ENCODE data around the gene KANSL1.
"Not testable (repeated sequence)": the region's sequence is repeated elsewhere in the genome, so short reads cannot be mapped to it uniquely, and the experiment has no call there.

Gene KANSL1, protein sequence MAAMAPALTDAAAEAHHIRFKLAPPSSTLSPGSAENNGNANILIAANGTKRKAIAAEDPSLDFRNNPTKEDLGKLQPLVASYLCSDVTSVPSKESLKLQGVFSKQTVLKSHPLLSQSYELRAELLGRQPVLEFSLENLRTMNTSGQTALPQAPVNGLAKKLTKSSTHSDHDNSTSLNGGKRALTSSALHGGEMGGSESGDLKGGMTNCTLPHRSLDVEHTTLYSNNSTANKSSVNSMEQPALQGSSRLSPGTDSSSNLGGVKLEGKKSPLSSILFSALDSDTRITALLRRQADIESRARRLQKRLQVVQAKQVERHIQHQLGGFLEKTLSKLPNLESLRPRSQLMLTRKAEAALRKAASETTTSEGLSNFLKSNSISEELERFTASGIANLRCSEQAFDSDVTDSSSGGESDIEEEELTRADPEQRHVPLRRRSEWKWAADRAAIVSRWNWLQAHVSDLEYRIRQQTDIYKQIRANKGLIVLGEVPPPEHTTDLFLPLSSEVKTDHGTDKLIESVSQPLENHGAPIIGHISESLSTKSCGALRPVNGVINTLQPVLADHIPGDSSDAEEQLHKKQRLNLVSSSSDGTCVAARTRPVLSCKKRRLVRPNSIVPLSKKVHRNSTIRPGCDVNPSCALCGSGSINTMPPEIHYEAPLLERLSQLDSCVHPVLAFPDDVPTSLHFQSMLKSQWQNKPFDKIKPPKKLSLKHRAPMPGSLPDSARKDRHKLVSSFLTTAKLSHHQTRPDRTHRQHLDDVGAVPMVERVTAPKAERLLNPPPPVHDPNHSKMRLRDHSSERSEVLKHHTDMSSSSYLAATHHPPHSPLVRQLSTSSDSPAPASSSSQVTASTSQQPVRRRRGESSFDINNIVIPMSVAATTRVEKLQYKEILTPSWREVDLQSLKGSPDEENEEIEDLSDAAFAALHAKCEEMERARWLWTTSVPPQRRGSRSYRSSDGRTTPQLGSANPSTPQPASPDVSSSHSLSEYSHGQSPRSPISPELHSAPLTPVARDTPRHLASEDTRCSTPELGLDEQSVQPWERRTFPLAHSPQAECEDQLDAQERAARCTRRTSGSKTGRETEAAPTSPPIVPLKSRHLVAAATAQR (N-terminal part only)

DNA sequence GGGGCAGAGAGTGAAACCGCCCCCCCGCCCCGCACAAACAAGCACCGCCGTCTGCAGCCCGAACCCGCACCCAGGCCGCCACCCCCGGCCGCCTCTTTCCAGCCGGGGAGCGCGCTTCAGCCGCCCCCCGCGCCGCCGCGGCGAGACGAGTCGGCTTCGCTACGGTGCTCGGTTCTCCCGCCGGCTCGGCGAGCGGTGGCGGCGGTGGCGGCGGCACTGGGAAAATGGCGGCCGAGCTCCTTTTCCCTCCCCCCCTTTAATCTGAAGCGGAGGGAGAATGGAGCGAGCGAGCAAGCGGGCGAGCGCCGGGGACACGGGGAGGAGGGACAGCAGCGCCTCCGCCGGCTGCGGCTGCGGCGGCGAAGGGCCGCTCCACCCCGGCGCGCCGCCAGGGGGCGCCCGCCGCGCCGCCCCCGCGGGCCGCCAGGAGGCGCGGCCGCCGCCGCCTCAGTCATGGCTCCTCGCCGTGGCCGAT is at the start of gene KANSL1:
TSS of gene KANSL1 (minus strand) at position 279 of the 475 bp plus-strand sequence. CDS start 21,286 bp downstream, outside the sequence.
- DNase-seq (ENCODE audit: low read depth) = peak; percentile 87

DNA sequence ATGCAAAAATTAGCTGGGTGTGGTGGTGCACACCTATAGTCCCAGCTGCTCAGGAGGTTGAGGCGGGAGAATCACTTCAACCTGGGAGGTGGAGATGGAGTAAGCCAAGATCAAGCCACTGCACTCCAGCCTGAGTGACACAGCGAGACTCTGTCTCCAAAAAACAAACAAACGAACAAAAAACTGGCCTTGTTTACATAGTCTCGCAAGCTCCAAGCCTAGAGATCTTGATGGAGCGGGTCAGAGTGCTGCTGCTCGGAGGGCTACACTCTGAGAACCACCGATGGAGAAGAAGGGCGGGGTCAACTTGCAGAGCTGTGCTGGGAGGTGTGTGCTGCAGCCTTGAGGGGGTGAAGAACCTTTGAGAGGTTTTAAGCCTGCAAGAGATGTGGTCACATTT is 38.1 kb upstream of the KANSL1 start:
- DNase-seq (ENCODE audit: low read depth) = not testable (repeated sequence)

DNA sequence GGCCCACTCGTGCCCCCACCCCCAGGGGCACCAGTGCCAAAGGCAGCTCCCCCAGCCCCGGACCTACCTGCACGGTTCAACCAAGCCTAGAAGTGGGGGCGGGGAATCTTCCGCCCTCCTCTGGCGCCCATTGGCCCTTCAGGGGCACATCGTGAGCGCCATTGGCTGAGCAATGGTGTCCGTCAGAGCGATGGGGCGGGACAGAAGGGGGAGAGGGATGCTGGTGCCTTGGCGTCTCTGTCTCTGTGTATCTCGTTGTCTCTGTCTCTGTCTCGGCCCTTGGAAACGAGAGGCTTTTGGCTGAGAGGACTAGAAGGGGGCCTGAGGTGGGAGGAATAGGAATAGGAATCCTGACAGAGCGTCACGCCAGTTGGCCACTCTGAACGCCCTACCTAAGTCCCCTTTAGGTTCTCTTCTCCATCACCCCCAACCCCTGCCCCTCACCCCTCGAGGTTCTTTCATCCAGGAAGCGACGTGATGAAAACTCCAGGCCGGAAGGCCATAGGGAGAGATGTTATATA is 32.1 kb upstream of the KANSL1 start:
- DNase-seq (ENCODE audit: low read depth) = peak; percentile 84

DNA sequence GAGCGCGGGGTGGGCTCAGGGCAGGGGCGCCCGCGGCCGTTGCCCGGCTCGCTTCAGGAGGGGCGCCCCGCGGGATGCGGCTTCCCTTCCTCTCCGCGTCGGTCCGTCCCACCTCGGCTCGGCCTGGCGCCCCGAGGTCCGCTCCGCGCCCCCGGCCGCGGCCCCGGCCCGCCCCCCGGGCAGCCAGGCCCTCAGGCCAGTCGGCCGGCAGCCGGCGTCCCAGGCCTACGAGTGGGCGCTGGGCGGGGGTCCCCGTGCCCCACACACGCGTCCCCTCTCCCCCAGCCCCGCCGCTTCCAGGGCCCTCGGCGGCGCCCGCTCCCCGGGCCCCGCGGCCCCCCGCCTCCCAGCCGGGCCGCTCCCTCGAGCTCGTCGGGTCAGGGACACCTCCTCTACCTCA is 31.6 kb upstream of the KANSL1 start:
- not testable (repeated sequence) for DNase-seq (ENCODE audit: low read depth)

DNA sequence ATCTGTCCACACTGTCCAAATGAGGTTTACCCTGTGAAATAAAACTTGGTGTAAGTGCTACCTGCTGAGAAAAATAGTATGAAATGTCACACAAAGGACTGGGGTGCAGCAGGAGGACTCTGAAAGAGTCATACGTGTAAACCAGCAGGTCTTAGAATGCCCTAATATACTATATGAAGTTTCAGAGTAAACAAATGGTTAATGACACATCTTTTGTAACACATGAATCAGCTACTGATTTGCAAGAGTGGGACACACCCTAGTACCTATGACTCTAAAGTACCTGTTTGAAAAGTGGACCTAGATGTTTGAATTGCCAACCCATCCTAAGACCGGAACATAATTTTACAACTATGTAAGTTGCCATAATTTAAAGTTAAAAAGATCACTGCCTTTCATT is 29.8 kb upstream of the KANSL1 start:
- DNase-seq (ENCODE audit: low read depth) = not testable (repeated sequence)

DNA sequence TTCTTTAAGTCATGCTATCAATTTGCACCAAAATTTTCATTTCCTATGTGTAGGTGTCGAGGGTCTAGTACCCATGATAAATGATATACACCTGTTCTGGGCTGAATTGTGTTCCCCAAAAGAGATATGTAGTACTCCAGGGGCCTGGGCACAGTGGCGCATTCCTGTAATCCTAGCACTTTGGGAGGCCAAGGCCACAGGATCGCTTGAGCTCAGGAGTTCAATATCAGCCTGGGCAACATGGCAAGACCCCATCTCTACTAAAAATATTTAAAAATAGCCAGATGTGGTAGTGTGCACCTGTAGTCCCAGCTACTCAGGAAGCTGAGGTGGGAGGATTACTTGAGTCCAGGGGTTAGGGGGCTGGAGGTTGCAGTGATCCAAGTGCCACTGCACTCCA is 23.5 kb upstream of the KANSL1 start:
- no peak for DNase-seq (ENCODE audit: low read depth)

DNA sequence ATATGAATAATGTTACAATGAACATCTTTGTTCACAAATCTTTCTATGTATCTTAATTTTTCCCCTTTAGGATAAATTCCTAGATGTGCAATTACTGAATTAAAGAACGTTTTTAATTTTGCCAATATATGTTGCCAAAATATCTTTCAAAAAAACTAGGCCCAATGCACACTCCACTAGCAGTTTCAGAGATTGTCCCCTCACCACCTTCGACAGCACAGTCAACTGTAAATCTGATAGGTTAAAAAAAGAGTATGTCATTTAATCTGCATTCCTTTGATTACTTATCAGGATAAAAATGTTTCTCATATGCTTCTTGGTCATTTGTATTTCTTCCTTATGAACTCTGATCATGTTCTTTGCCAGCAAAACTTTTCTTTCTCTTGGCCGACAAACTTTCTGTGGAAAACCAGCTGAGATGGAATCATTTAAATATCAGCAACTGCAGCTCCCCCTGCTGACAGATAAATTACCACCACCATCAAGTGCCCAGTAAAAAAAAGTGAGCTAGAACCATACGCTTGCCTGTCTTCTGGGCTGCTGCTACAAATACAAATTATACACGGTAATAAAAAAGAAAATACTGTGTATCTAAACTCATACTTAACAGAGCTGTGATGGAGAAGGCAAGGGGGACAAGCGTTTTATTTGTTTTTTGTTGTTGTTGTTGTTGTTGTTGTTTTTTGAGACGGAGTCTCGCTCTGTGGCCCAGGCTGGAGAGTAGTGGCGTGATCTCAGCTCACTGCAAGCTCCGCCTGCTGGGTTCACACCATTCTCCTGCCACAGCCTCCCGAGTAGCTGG is 19.6 kb upstream of the KANSL1 start:
- DNase-seq (ENCODE audit: low read depth) = peak; percentile 79

DNA sequence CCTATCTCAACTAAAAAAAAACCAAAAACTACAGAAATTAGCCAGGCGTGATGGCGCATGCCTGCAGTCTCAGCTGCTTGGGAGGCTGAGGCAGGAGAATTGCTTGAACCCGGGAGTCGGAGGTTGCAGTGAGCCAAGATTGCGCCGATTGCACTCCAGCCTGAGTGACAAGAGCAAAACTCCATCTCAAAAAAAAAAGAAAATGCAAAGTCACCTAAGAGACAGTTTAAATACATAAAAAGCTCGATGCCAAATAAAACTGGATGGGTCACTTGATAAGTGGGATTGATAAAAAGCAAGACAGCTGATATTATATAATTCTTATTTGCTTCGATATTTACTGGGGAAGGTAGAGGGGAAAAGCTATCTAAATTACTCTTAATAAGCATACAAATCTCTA is 15.8 kb upstream of the KANSL1 start:
- DNase-seq (ENCODE audit: low read depth) = no peak

DNA sequence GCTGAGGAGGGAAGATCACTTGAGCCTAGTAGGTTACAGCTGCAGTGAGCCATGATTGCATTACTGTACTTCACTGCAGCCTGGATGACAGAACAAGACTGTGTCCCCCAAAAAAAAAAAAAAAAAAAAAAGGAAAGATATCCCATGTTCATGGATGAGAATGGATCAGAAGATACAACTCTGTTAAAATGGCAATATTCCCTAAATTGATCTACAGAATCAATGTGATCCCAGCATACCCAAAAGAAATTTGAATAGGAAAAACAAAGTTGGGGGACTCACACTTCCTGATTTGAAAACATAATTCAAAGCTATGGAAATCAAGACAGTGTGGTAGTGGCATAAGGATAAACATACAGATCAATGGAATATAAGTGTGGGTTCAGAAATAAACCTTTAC is 12.7 kb upstream of the KANSL1 start:
- no peak for DNase-seq (ENCODE audit: low read depth)

DNA sequence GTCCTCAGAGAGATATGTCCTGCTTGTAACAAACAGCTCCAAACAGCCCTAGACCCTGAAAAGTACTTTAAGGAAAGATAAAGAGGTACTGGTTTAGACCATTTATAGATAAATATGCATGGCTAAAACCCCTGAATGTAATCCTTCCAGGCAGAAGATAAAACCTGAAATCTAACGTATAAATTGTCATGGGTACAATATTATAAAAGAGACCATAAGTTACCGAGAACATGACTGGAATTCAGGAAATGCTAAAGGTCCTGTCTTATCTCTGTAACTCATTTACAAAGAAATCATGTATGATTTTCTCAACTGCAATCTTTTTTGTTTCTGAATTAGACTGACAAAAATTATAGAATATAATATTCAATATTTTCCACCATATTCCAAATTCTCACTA is 9.2 kb upstream of the KANSL1 start:
- DNase-seq (ENCODE audit: low read depth) = no peak

DNA sequence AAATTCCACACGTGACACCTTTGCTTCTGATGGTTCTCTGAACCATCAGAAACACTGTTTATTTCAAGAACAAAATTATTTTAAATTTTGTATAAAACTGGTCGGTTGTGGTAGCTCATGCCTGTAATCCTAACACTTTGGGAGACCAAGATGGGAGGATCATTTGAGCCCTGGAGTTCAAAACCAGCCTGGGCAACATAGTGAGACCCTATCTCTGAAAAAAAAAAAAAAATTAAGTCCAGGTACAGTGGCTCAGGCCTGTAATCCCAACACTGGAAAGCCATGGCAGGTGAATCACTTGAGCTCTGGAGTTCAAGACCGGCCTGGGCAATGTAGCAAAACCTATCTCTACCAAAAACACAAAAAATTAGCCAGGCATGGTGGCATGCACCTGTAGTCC is 8.3 kb upstream of the KANSL1 start:
- no peak for DNase-seq (ENCODE audit: low read depth)

DNA sequence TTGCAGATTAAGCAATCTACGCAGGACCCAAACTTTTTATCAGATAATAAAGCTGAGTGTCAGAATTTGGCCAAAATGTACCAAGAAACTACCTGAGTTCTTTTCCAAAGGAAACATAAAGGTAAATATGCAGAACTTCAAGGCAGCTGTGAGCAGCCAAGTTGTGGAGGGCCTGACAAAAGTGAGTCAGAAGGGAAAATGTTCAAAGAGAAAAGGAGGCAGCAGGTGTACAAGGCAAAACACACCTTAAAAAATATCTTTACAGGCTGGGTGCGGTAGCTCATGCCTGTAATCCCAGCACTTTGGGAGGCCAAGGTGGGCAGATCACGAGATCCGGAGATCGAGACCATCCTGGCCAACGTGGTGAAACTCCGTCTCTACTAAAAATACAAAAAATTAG is 7.0 kb upstream of the KANSL1 start:
- no peak for DNase-seq (ENCODE audit: low read depth)

DNA sequence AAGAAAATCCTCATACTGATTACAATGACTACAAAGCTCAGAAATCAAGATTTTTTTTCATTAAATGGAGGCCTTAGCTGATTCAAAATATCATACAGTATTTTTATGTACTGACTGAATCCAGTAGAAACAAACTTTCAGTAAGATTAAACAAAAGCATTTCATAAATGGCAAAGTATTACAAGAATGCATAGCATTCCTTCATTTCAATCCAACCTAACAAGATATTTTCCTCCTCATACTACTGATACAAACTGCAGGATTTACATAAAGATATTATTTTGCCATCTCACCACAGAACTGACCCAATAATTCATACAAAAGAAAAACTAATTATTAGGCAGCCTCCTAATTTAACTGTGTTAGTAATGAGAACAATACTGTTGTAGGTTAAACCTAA is 6.2 kb upstream of the KANSL1 start:
- DNase-seq (ENCODE audit: low read depth) = no peak

DNA sequence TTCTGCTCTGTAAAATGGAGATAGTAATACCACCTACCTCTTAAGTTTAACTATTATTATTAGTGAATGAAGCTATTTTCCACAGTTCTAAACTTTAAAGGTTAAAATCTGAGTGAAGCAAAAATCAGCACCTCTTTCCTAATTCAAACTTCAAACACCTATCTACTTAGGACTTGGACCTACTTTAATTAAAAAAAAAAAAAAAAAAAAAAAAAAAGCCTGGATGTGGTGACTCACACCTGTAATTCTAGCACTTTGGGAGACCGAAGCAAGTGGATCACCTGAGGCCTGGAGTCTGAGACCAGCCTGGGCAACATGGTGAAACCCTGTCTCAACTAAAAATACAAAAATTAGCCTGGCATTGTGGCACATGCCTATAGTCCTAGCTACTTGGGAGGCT is 5.0 kb upstream of the KANSL1 start:
- DNase-seq (ENCODE audit: low read depth) = no peak

DNA sequence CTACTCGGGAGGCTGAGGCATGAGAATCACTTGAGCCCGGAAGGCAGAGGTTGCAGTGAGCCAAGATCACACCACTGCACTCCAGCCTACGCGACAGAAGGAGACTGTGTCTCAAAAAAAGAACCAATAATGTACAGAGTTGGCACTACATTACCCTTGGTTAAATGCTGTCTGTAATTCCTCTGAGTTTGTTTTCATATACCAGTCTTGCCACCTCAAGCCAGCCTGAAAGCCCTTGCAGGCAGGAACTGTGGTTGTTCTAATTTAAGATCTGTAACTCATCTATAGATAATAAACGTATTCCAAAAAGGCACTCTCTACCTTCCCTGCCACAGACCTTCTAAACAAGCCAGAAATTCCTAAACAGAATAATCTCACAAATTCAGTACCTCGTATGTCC is 4.3 kb upstream of the KANSL1 start:
- DNase-seq (ENCODE audit: low read depth) = no peak

DNA sequence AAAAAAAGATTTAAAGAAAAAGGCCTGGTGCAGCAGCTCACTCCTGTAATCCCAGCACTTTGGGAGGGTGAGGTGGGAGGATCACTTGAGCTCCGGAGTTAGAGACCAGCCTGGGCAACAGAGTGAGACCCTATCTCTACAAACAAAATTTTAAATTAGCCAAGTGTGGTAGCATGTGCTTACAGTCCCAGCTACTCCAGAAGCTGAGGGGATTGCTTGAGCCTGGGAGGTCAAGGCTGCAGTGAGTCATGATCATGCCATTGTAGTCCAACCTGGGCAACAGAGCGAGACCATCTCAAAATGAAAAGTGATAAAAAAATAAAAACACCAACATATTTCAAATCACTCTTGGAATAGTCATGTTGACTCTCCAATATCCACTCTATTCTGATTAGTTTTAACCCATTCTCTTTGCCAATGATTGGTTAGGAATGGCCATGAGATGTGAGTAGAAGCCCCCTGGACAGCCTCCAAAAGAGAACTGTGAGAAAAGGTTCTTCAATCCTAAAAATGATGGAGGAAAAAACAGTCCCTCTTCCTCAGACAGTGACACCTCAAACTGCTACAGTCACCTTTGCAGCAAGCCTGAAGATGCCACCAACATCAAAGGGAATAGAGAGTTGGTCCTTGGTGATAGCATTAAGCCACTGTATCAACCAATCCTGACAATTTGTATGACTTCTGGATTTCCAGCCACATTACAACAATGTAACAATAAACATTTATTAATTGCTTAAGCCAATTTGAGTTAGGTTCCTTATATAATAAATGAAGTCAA is 2.9 kb upstream of the KANSL1 start:
- DNase-seq (ENCODE audit: low read depth) = no peak

DNA sequence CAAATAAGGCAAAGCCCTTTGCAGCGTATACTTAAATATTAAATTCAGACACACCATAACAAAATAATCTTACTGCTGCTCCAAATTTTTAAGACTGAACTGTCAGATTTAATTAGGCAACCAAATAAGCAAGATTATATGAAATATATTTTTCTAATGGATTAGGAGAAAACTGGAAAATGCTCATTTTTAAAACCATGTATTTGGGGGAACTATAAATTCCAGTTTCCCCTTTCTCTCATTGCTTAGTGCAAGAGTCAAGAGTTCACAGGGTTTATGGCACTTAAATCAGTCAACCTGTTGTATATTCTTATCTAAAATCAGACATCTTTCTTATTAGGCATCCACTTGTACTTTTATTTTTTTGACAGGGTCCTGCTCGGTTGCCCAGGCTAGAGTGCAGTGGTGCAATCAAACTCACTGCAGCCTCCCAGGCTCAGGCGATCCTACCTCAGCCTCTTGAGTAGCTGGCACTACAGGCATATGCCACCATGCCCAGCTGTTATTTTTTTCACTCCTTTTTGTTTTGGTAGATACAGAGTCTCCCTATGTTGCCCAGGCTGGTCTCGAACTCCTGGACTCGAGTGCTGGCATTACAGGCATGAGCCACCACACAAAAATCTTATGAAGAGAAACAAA is 2.1 kb upstream of the KANSL1 start:
- no peak for DNase-seq (ENCODE audit: low read depth)

DNA sequence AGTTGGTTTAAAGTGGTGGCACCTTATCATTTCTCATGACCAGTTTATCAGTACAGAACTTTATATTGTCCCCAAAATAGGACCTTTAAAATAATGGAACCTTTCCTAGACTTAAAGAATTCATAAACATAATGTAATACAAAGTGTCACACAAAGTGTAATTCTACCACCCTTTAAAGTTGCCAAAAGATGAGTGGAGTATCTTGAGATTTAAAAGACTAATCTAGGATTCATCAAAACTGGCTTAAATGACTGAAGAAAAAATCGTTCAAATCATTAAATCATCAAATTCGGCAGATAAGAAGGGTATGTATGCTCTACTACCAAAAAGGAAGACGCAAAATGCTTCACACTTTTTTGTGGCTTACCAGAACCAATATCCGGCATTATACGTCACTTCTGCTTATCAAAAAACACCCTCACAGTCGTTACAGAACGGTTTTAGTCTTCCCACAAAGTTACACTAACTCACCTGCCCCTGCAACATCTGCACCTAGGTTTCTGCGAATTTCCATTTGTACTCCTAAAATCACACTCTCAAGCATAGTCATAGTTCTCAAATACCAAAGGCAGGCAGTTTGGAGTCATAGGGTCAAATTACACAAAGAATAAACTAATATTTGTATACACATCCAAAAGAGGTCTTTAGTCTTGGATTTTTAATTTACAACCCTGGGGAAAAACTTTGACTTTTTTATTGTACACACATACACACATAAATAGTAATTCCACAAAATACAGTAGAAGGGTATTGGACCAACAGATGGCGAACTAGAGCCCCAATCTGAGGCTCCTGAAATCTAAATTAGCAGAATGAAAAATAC is 1.4 kb upstream of the KANSL1 start:
- peak; percentile 54 for DNase-seq (ENCODE audit: low read depth)

All from iris pigment epithelial cell (primary cell).